Gastroesophageal sphincter (tissue), 3 donors: ENCODE data around the gene KAZN.

Experiments used
- CTCF ChIP-seq, 4 experiments: fragments of 200-600 bp in 2 of 4; fragments of 450-650 bp in 2 of 4; sonication (generic) in 1 of 4; IDR thresholded peaks; one replicate each; pipeline ENCODE4 v1.5.1; 2017 to 2019; ENCODE audit warnings: antibody characterized with exemption in 4 of 4, mild to moderate bottlenecking in 2 of 4, moderate library complexity in 2 of 4
- EP300 ChIP-seq: sonication (generic); formaldehyde crosslinking; IDR thresholded peaks from one replicate; pipeline ENCODE4 v1.6.1; 2017; ENCODE audit warnings: antibody characterized with exemption, mild to moderate bottlenecking
- POLR2AphosphoS5 ChIP-seq: sonication (generic); formaldehyde crosslinking; IDR thresholded peaks from one replicate; pipeline ENCODE4 v1.6.1; 2017; ENCODE audit warnings: antibody characterized with exemption

DNA sequence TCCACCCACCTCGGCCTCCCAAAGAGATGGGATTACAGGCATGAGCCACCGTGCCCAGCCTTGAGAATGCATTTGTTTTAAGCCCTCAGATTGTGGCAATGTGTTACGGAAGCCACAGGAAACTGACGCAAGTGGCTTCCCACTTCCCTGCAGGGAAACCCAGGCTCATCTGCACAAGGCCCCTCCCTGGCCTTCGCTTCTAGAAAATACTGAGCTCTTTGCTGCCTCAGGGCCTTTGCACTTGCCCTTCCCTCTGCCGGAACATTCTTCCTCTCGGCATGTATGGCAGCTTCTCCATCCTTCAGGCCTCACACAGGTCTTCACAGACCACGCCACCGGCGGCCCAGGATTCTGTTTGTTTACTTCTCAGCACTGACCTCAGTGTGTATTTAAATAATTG lies 418.0 kb downstream of the KAZN start:
- TF ChIP-seq CTCF (IDR thresholded peaks at IDR 0.05) (no peak), EP300 (no peak), POLR2AphosphoS5 (no peak)
